C4-2B (cell line): ENCODE measurements around the gene ZBTB21.
A peak's percentile ranks its signal among the peaks of the same experiment; 100 is the strongest.

Experiments
- H3K27ac ChIP-seq: fragments of 450-650 bp; 2 replicates; pipeline ENCODE4 v1.5.1; 2017
- CTCF ChIP-seq: fragments of 450-650 bp; conservative IDR thresholded peaks from 2 replicates; pipeline ENCODE4 v1.5.1; 2017; ENCODE audit warnings: mild to moderate bottlenecking
- ZFX ChIP-seq: fragments of 450-650 bp; IDR thresholded peaks from 2 replicates; pipeline ENCODE4 v1.6.1; 2017

ZBTB21 gene

GRCh38 chr21:42009831-42010506 is at the start of gene ZBTB21:
TSS of gene ZBTB21 (minus strand) at chr21:42010360. CDS start at chr21:41994095, 16,265 bp downstream.
- TF ChIP-seq ZFX (no peak; the same call in 1 of the 2 replicates), CTCF (no peak)
- H3K27ac ChIP-seq = peak within 1 kb of the TSS; percentile 92

DNA sequence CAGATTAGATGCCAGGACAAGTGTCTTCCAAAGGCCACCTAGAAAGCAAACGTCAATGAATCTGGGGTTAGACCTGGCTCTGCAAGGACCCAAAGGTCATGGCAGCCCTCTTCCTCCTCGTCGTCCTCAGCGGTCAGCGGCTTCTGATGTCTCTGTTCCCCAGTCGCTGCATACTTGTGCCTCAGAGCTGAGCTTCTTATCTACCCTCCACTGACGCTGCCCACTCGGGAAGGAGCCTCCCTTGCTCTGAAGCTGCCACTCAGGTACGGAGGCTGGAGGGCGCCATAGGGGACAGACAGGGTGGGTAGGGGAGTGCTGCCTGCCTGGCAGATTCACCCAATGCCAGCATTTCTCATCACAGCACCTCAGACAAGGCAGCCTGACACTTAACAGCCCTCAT is 49.6 kb upstream of the ZBTB21 start:
- H3K27ac ChIP-seq = peak overlapping the region; percentile 83; the same call in 1 of the 2 replicates
- TF ChIP-seq CTCF (no peak), ZFX (no peak)

DNA sequence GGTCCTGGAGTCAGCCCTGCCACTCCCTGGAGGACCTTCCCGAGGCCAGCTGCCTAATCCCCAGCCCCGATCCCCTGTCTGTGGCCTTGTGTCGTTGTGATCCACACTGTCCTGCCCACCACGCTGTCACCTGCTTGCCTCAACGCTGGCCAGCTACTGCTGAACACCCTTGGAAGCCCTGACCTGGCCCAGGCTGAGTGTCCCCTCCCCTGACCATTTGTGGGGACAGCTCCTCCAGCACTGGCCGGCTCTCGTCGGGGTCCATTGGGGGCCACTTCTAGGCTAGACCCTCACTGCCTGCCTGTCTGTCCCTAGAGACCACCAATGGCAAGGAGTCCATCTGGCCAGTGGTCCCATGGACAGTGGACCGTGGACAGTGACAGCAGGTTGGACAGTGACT is 49.0 kb upstream of the ZBTB21 start:
- peak overlapping the region; percentile 83 for H3K27ac ChIP-seq
- TF ChIP-seq CTCF = no peak
- TF ChIP-seq ZFX = no peak

GRCh38 chr21:42058631-42059111 is 48.5 kb upstream of the ZBTB21 start:
- H3K27ac ChIP-seq = peak overlapping the region; percentile 83
- TF ChIP-seq CTCF = no peak
- no peak for TF ChIP-seq ZFX

GRCh38 chr21:42057851-42058437 is 47.8 kb upstream of the ZBTB21 start:
- H3K27ac ChIP-seq = peak overlapping the region; percentile 83
- TF ChIP-seq CTCF (no peak), ZFX (no peak)

DNA sequence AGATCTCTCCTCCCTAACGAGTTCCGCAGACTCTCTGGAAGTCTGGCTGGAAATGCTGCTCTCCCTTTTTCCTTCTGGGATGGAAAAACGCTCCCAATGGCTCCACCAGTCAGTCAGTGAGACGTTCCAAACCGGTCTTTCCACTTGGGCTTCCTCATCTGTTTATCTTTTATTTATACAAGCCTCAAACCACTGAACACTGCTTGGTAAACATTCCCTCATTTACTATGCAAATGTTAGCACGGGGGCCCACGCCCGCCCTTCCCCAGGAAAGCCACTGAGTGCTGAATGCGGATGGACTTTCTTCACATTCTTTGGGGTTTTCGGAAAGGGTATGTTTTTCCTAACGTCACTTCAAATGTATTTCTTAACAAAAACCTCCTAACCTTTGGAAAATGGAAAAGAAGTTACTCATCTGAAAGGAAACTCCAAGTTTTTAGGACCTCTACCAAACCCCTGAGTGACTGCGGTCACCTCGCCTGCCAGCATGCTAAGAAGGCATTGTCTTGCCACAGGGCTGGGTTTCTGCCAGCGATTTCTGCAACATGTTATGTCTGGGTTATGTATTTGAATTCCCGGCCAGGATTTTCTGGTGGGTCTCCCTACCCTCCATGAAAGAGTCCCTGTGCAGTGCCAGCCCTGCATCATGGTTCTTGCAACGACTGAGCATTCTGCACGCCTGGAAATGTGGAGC is 47.0 kb upstream of the ZBTB21 start:
- peak overlapping the region; percentile 83 for H3K27ac ChIP-seq
- TF ChIP-seq ZFX = no peak
- no peak for TF ChIP-seq CTCF

GRCh38 chr21:42056468-42056867 is 46.3 kb upstream of the ZBTB21 start:
- H3K27ac ChIP-seq = peak overlapping the region; percentile 83
- TF ChIP-seq CTCF = no peak
- no peak for TF ChIP-seq ZFX
